Mesothelial cell of epicardium (in vitro differentiated cells): ENCODE data around the gene DUS4L. TPM values are rescaled to one million over a fixed set of nuclear protein-coding genes. Genes with fewer than 3 reads are reported as not detected.

Source experiments
- DNase-seq, 2 experiments: peaks; one replicate each; pipeline ENCODE4 v3.0.0; 2021; ENCODE audit warnings: low spot score in 2 of 2; ENCODE audit not compliant: unreplicated experiment in 2 of 2
- H3K27ac Mint-ChIP-seq: 2 replicates; pipeline ENCODE4 v1.8.0; 2021; ENCODE audit warnings: mixed read lengths
- H3K27me3 Mint-ChIP-seq: 2 replicates; pipeline ENCODE4 v1.8.0; 2021; ENCODE audit warnings: low read depth, mixed read lengths
- H3K36me3 Mint-ChIP-seq: 2 replicates; pipeline ENCODE4 v1.8.0; 2021; ENCODE audit warnings: mixed read lengths
- H3K4me1 Mint-ChIP-seq: 2 replicates; pipeline ENCODE4 v1.8.0; 2021; ENCODE audit warnings: mixed read lengths
- H3K4me3 Mint-ChIP-seq: 2 replicates; pipeline ENCODE4 v1.8.0; 2021; ENCODE audit warnings: mild to moderate bottlenecking, moderate library complexity, mixed read lengths
- H3K9me3 Mint-ChIP-seq: 2 replicates; pipeline ENCODE4 v1.8.0; 2021; ENCODE audit warnings: mixed read lengths
- CTCF ChIP-seq: fragments of 200-600 bp; sonication (generic); IDR thresholded peaks from one replicate; pipeline ENCODE4 v1.5.0; 2021; ENCODE audit warnings: antibody characterized with exemption; ENCODE audit not compliant: unreplicated experiment
- total RNA-seq: library from RNA; stranded (reverse); gene quantifications from 3 replicates; pipeline ENCODE4 v1.2.1, GENCODE V29; 2021

DUS4L gene
- total RNA-seq, 1 donor from 2014 or later: 12.8 TPM

- H3K4me3 Mint-ChIP-seq: no peak overlapping the region
- H3K27me3 Mint-ChIP-seq: no peaks in the 10 kb centered on the region
- H3K27ac Mint-ChIP-seq: no peak overlapping the region
- peaks cover 24% of the 10 kb centered on the region for H3K36me3 Mint-ChIP-seq
- DNase-seq: no peak
- peaks cover 4% of the 10 kb centered on the region for H3K4me1 Mint-ChIP-seq
- H3K9me3 Mint-ChIP-seq: no peaks in the 10 kb centered on the region
- no peak for TF ChIP-seq CTCF
Measured at GRCh38 chr7:107555893-107556292, 7.9 kb upstream of the DUS4L start.

GRCh38 chr7:107559864-107560263 is 3.9 kb upstream of the DUS4L start:
- no peaks in the 10 kb centered on the region for H3K9me3 Mint-ChIP-seq
- no peak for DNase-seq
- H3K27me3 Mint-ChIP-seq: no peaks in the 10 kb centered on the region
- TF ChIP-seq CTCF: no peak
- H3K4me3 Mint-ChIP-seq: no peak overlapping the region
- H3K4me1 Mint-ChIP-seq: peaks cover 33% of the 10 kb centered on the region
- H3K27ac Mint-ChIP-seq: no peak overlapping the region
- peaks cover 11% of the 10 kb centered on the region for H3K36me3 Mint-ChIP-seq

- H3K27ac Mint-ChIP-seq: peak overlapping the region; percentile 31
- H3K4me3 Mint-ChIP-seq: peak overlapping the region; percentile 74
- no peaks in the 10 kb centered on the region for H3K9me3 Mint-ChIP-seq
- DNase-seq: no peak
- no peak for TF ChIP-seq CTCF
- H3K4me1 Mint-ChIP-seq: peaks cover 39% of the 10 kb centered on the region
- H3K36me3 Mint-ChIP-seq: peaks cover 5% of the 10 kb centered on the region
- H3K27me3 Mint-ChIP-seq: no peaks in the 10 kb centered on the region
Measured at GRCh38 chr7:107560898-107561516, 2.8 kb upstream of the DUS4L start.

- Mint-ChIP-seq H3K4me1 (peaks cover 40% of the 10 kb centered on the region), H3K27ac (peak overlapping the region; percentile 92)
Measured at GRCh38 chr7:107563081-107563774, 543 bp upstream of the DUS4L start.

GRCh38 chr7:107564553-107565298 is 955 bp downstream of the DUS4L start:
- peak overlapping the region; percentile 74 for H3K4me3 Mint-ChIP-seq
- no peaks in the 10 kb centered on the region for H3K9me3 Mint-ChIP-seq
- peak overlapping the region; percentile 92 for H3K27ac Mint-ChIP-seq
- TF ChIP-seq CTCF: no peak
- peaks cover 40% of the 10 kb centered on the region for H3K4me1 Mint-ChIP-seq
- H3K27me3 Mint-ChIP-seq: no peaks in the 10 kb centered on the region
- no peak for DNase-seq
- peaks cover 11% of the 10 kb centered on the region for H3K36me3 Mint-ChIP-seq

More at GRCh38 chr7:107563081-107563774, 543 bp upstream of the DUS4L start:
- Mint-ChIP-seq H3K27me3 (no peaks in the 10 kb centered on the region), H3K36me3 (peaks cover 6% of the 10 kb centered on the region), H3K4me3 (peak overlapping the region; percentile 74), H3K9me3 (no peaks in the 10 kb centered on the region)
- DNase-seq: no peak
- no peak for TF ChIP-seq CTCF
